Left hindlimb (tissue), 1 donor: ENCODE data around the gene DRAM1.
"Not testable (repeated sequence)": the region's sequence is repeated elsewhere in the genome, so short reads cannot be mapped to it uniquely, and the experiment has no call there.

Experiments used
- DNase-seq: peaks from one replicate; pipeline ENCODE4 v3.0.0-alpha.2; 2018

Gene DRAM1, protein sequence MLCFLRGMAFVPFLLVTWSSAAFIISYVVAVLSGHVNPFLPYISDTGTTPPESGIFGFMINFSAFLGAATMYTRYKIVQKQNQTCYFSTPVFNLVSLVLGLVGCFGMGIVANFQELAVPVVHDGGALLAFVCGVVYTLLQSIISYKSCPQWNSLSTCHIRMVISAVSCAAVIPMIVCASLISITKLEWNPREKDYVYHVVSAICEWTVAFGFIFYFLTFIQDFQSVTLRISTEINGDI

DNA sequence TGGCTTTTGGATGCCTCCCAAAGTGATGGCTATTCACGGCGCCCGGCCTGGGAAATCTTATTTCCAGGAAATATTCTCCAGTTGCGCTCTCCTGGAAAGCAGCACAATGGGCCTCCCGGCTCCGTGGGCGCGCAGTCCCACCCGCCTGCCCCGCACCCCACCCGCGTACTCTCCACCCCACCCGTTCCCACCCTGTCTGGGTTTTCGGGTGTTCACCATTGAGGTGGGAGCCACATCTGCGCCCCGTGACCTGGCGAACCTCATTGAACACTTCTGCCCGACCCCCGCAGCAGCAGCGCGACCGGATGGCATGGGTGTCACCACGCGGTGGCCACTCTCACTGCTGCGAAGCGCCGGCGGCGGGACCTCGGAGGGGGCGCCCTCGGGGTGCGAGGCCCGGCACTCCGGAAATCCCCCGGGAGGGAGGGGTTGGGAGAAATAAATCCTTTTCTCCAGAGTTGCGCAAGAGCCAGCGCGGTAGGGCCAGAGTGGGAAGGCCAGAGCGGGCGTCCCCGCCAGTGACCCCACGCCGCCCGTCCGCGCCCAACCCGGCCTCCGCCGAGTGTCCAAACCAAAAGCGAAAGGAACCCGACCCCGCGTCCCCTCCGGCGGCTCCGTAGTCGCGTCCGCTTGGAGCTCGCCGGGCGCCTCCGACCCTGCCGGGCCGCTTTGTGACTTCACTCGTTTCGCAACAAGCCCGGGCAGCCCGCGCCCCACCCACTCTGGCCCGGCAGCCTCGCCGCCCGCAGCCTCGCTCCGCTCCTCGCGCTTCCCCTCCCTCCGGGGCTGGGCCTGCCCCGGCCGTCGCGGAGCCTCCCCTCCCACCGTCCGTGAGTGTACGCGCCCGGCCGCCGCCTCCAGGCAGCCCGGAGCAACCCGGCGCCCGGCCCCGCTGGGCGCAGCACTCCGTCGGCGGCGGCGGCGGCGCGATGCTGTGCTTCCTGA is at the start of gene DRAM1:
Gene DRAM1, plus strand, starts transcription at position 720 of the 945 bp plus-strand sequence. Its CDS starts 210 bp downstream, at position 930.
- peak; percentile 89 for DNase-seq

DNA sequence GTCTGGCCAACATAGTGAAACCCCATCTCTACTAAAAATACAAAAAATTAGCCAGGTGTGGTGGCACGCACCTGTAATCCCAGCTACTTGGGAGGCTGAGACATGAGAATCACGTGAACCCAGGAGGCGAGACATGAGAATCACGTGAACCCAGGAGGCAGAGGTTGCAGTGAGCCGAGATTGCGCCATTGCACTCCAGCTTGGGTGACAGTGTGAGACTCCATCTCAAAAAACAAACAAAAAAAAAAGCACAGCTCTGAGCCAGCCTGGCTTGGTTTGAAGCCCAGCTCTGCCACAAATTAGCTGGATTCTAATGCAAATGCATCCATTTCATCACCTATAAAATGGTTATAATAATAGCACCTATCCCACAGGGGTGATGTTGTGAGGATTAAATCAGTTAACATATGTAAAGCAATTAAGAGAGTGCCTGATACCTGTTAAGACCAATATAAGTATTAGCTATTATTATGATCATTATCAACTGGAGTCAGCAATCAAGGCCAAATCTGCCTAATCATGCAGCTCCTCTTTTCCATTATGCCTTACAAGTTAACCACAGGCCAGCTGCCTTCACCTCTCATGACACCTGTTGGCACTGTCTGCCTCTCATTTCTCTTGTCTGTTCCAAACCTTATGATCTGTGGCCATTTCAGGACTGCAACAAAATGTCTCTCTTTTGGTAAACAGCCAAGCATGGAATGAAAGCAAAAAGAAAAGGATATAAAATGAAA is 48.8 kb upstream of the DRAM1 start:
- DNase-seq = no peak

GRCh38 chr12:101829639-101830366 is 47.6 kb upstream of the DRAM1 start:
- no peak for DNase-seq

GRCh38 chr12:101830367-101831325 is 46.7 kb upstream of the DRAM1 start, which contains the start of gene GNPTAB:
GNPTAB (minus strand) TSS chr12:101830959; CDS start chr12:101830675, 284 bp downstream.
- DNase-seq = peak; percentile 92

DNA sequence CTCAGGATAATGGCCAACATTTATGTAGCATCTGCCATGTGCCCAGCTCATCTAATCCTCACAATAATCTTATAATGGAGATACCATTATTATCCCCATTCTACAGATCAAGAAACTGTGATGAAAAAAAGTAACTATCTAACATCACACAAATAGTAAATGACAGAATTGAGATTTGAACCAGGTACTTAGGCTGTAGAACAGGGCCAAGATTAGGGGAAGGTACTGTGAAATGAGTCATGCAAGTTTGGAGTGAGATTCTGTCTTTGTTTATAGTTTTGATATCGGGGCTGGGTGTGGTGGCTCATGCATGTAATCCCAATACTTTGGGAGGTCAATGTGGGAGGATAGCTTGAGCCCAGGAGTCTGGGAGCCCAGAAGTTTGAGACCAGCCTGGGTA is 45.4 kb upstream of the DRAM1 start:
- DNase-seq = no peak

- no peak for DNase-seq
Observed at GRCh38 chr12:101838628-101839323, 38.6 kb upstream of the DRAM1 start.

DNA sequence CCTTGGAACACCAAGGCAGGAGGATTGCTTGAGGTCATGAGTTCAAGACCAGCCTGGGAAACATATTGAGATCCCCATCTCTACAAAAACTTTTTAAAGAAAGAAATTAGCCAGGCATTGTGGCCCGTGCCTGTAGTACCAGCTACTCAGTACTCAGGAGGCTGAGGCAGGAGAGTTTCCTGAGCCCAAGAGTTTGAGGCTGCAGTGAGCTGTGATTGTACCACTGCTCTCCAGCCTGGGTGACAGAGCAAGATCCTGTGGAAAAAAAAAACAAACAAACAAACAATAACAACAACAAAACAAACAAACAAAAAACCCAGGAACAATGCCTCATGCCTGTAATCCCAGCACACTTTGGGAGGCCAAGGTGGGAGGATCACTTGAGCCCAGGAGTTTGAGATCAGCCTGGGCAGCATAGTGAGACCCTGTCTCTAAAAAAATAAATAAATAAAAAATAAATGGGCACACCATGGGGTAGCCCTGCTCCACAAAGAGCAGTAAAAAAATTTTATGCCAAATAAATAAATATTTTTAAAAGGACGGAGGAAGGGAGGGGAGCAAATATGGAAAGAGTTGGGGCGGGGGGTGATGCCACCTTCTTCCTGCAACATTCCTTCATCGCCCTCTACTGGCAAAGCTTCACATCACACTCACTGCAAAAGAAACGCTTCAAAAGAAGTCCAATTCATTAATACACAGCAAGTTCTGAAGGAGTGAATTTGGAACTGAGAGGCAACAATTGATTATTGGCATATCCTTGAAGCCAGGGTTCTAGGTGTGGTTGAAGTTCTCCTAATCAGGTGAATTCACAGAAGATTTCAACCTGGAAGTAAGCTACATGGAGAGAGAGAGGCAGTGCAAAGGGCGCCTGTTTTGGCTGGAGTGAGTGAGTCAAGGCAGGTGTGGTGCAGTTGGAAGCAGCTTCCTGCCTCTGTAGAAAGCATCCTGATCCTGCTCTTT is 37.8 kb upstream of the DRAM1 start:
- DNase-seq = peak; percentile 37

DNA sequence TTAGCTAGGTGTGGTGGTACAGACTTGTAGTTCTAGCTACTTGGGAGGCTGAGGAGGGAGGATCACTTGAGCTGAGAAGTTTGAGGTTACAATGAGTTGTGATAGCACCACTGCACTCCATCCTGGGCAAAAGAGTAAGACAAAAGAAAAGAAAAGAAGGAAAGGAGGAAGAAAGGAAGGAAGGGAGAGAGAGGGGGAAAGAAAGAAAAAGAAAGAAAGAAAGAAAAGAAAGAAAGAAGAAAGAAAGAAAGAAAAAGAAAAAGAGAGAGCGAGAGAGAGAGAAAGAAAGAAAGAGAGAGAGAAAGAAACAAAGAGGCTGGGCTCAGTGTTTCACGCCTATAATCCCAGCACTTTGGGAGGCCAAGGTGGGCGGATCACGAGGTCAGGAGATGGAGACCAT is 36.3 kb upstream of the DRAM1 start:
- no peak for DNase-seq

GRCh38 chr12:101845137-101845711 is 32.2 kb upstream of the DRAM1 start:
- DNase-seq = no peak

GRCh38 chr12:101847325-101847724 is 30.1 kb upstream of the DRAM1 start:
- DNase-seq = no peak

- DNase-seq = no peak
Observed at GRCh38 chr12:101850199-101850598, 27.2 kb upstream of the DRAM1 start.

- no peak for DNase-seq
Observed at GRCh38 chr12:101852998-101853397, 24.4 kb upstream of the DRAM1 start.

GRCh38 chr12:101854747-101855146 is 22.6 kb upstream of the DRAM1 start:
- DNase-seq = no peak

DNA sequence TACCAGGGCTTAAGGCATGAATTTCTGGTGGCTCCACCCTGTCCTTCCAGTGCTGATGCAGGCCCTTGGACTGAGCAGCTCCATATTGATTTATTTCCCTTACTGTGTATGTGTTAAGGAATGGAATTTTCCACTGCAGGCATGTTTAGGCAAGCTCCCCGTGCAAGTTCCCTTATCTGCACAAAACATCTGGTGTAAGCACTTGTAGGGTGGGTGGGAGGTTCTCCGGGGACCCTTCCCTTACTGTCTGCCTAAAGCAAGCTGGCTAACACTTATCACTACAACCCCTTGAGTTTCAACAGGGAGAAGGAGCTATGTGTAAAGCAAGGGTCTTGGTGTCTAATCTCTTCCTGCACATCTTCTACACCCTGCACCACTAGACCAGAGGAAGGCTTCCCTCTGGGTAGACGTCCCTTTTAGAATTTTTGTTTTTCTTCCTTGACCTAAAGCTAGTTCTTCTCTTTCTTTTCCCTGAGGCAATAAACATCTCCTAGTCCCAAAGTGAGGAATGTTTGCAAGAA is 22.0 kb upstream of the DRAM1 start:
- DNase-seq = no peak

- DNase-seq = no peak
Observed at GRCh38 chr12:101855976-101856375, 21.4 kb upstream of the DRAM1 start.

- DNase-seq = not testable (repeated sequence)
Observed at GRCh38 chr12:101856614-101857013, 20.8 kb upstream of the DRAM1 start.

GRCh38 chr12:101857043-101857558 is 20.3 kb upstream of the DRAM1 start:
- no peak for DNase-seq

DNA sequence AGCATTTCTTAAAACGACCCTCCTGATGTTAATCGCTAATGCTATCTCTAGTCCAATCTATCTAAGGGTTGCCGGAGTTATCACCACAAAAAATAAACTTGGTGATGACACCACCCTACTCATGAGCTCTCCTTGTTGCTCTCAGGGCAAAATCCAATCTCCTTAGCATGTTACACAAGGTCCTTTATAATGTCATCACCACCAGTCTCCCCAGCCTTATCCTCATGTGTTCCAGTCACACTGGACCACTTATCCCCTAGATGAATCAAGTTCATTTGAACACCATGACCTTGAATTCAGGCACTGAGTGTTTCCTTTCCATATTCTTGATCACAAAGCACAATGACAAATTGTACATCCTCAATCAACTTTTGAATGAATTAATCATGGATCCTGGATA is 19.0 kb upstream of the DRAM1 start:
- no peak for DNase-seq
